ENCODE data around the gene TNK1.

DNA sequence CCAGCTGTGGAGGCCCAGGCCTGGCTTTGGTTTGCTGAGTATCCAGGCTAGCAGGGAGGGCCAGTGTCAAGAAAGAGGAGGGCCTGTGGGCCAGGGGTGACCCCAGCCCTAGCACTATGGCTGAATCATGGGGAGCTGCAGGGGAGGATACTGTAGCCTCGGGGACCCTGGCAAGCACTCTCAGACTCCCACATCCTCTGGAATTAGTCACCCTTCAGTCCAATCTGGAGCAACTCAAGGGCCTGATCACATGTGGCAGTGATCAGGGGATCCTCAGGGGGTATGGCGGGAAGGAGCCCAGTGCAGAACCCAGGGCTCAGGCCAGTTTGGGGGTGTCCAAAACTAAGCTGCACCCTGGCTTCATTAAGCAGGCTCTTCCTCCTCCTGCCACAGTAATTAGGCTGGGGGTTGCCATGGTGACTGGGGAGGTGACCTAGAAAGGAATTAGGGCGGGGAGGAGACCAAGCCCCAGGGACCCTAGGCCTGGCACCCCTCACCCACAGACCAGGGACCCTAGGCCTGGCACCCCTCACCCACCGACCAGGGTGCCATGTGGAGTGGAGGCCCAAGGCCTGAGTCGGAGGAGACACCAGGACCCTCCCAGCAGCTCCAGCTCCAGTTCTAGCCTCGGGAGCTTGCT is 32.6 kb downstream of the TNK1 start:
- TF ChIP-seq, protein P1, sequence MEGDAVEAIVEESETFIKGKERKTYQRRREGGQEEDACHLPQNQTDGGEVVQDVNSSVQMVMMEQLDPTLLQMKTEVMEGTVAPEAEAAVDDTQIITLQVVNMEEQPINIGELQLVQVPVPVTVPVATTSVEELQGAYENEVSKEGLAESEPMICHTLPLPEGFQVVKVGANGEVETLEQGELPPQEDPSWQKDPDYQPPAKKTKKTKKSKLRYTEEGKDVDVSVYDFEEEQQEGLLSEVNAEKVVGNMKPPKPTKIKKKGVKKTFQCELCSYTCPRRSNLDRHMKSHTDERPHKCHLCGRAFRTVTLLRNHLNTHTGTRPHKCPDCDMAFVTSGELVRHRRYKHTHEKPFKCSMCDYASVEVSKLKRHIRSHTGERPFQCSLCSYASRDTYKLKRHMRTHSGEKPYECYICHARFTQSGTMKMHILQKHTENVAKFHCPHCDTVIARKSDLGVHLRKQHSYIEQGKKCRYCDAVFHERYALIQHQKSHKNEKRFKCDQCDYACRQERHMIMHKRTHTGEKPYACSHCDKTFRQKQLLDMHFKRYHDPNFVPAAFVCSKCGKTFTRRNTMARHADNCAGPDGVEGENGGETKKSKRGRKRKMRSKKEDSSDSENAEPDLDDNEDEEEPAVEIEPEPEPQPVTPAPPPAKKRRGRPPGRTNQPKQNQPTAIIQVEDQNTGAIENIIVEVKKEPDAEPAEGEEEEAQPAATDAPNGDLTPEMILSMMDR (IDR thresholded peaks at IDR 0.05) = no peak
- no peak for TF ChIP-seq POLR2A (IDR thresholded peaks at IDR 0.05)
